ENCODE results near the gene RHCG.

- TF ChIP-seq POLR2A (IDR thresholded peaks at IDR 0.05) = no peak
- no peak for TF ChIP-seq CTCF (IDR thresholded peaks at IDR 0.05)
Measured at GRCh38 chr15:89428246-89428645, 68.1 kb downstream of the RHCG start.

Data from Peyer's patch (tissue), 4 donors.